H9 (cell line): ENCODE measurements around the gene PSMA4. TPM values are rescaled to one million over a fixed set of nuclear protein-coding genes. Genes with fewer than 3 reads are reported as not detected.

Experiments
- DNase-seq: peaks from one replicate; pipeline ENCODE4 v3.0.0-alpha.2; 2017
- H2AFZ ChIP-seq: one replicate; pipeline ENCODE4 v1.6.1; 2013; ENCODE audit warnings: mild to moderate bottlenecking, low read length, control low read depth, moderate library complexity
- H2AK5ac ChIP-seq: 2 replicates; pipeline ENCODE4 v1.6.1; 2013; ENCODE audit warnings: low read length, control low read depth, mixed read lengths; ENCODE audit not compliant: insufficient read length
- H2BK120ac ChIP-seq: one replicate; pipeline ENCODE4 v1.6.1; 2013; ENCODE audit warnings: low read depth, mild to moderate bottlenecking, low read length, control low read depth, inconsistent platforms; ENCODE audit not compliant: poor library complexity, severe bottlenecking
- H2BK12ac ChIP-seq: 2 replicates; pipeline ENCODE4 v1.6.1; 2013; ENCODE audit warnings: low read length, control low read depth, mixed read lengths, low read depth; ENCODE audit not compliant: insufficient read length
- H2BK15ac ChIP-seq: 2 replicates; pipeline ENCODE4 v1.6.1; 2013; ENCODE audit warnings: low read depth, low read length, control low read depth
- H2BK20ac ChIP-seq: one replicate; pipeline ENCODE4 v1.6.1; 2013; ENCODE audit warnings: low read depth, mild to moderate bottlenecking, low read length, control low read depth, inconsistent platforms; ENCODE audit not compliant: poor library complexity, severe bottlenecking
- H2BK5ac ChIP-seq: 2 replicates; pipeline ENCODE4 v1.6.1; 2013; ENCODE audit warnings: low read length, control low read depth, mixed read lengths; ENCODE audit not compliant: insufficient read length
- H3K14ac ChIP-seq: 2 replicates; pipeline ENCODE4 v1.6.1; 2013; ENCODE audit warnings: low read length, control low read depth; ENCODE audit not compliant: insufficient read depth
- H3K18ac ChIP-seq: 2 replicates; pipeline ENCODE4 v1.6.1; 2013; ENCODE audit warnings: low read depth, mild to moderate bottlenecking, mixed read lengths, low read length, control low read depth; ENCODE audit not compliant: insufficient read length
- H3K23ac ChIP-seq: 2 replicates; pipeline ENCODE4 v1.6.1; 2013; ENCODE audit warnings: low read length, control low read depth, mixed read lengths, low read depth; ENCODE audit not compliant: insufficient read length
- H3K23me2 ChIP-seq: 2 replicates; pipeline ENCODE4 v1.6.1; 2013; ENCODE audit warnings: low read depth, mild to moderate bottlenecking, mixed read lengths, low read length, control low read depth; ENCODE audit not compliant: insufficient read length, poor library complexity, severe bottlenecking
- H3K27ac ChIP-seq: 2 replicates; pipeline ENCODE4 v1.5.1; 2013; ENCODE audit warnings: low read length, control low read depth, mixed read lengths, low read depth; ENCODE audit not compliant: insufficient read length
- H3K27me3 ChIP-seq: 2 replicates; pipeline ENCODE4 v1.6.1; 2013; ENCODE audit warnings: low read length, control low read depth, inconsistent platforms; ENCODE audit not compliant: insufficient read depth
- H3K4ac ChIP-seq: 2 replicates; pipeline ENCODE4 v1.6.1; 2013; ENCODE audit warnings: low read depth, mild to moderate bottlenecking, control low read depth, inconsistent platforms, low read length, moderate library complexity
- H3K4me1 ChIP-seq: 2 replicates; pipeline ENCODE4 v1.6.1; 2013; ENCODE audit warnings: low read length, control low read depth, inconsistent platforms; ENCODE audit not compliant: insufficient read depth
- H3K4me2 ChIP-seq: 2 replicates; pipeline ENCODE4 v1.6.1; 2013; ENCODE audit warnings: low read length, control low read depth, mixed read lengths; ENCODE audit not compliant: insufficient read length, insufficient read depth
- H3K56ac ChIP-seq: 2 replicates; pipeline ENCODE4 v1.6.1; 2013; ENCODE audit warnings: low read depth, mild to moderate bottlenecking, mixed read lengths, low read length, control low read depth; ENCODE audit not compliant: insufficient read length
- H3K79me1 ChIP-seq: 2 replicates; pipeline ENCODE4 v1.6.1; 2013; ENCODE audit warnings: low read depth, mild to moderate bottlenecking, moderate library complexity, low read length, control low read depth, inconsistent platforms; ENCODE audit not compliant: insufficient read depth, poor library complexity, severe bottlenecking
- H3K79me2 ChIP-seq: 2 replicates; pipeline ENCODE4 v1.6.1; 2013; ENCODE audit warnings: low read length, control low read depth, inconsistent platforms; ENCODE audit not compliant: insufficient read depth
- H3K9ac ChIP-seq: 2 replicates; pipeline ENCODE4 v1.6.1; 2013; ENCODE audit warnings: low read length, control low read depth, mixed read lengths; ENCODE audit not compliant: insufficient read length; ENCODE audit errors: extremely low read depth
- H3K9me3 ChIP-seq: one replicate; pipeline ENCODE4 v1.6.1; 2013; ENCODE audit warnings: low read depth, low read length, inconsistent platforms; ENCODE audit not compliant: control insufficient read depth
- H3T11ph ChIP-seq: one replicate; pipeline ENCODE4 v1.6.1; 2013; ENCODE audit warnings: mild to moderate bottlenecking, low read length, control low read depth, inconsistent platforms
- H4K20me1 ChIP-seq: one replicate; pipeline ENCODE4 v1.6.1; 2013; ENCODE audit not compliant: control insufficient read depth, insufficient read length, insufficient read depth
- H4K5ac ChIP-seq: 2 replicates; pipeline ENCODE4 v1.6.1; 2013; ENCODE audit warnings: low read depth, mild to moderate bottlenecking, mixed read lengths, low read length, control low read depth; ENCODE audit not compliant: insufficient read length
- H4K8ac ChIP-seq: replicated peaks from 2 replicates; pipeline ENCODE4 v1.6.1; 2013; ENCODE audit warnings: low read length, control low read depth, mixed read lengths, low read depth; ENCODE audit not compliant: insufficient read length
- H4K91ac ChIP-seq: 2 replicates; pipeline ENCODE4 v1.6.1; 2013; ENCODE audit warnings: low read depth, mild to moderate bottlenecking, moderate library complexity, mixed read lengths, low read length, control low read depth; ENCODE audit not compliant: insufficient read length
- H3K27ac Mint-ChIP-seq, 3 experiments: 2 replicates in 2 of 3; 3 replicates in 1 of 3; pipeline ENCODE4 v1.8.0; 2020 to 2021; ENCODE audit warnings: mixed read lengths in 3 of 3, mild to moderate bottlenecking in 1 of 3, moderate library complexity in 1 of 3
- H3K27me3 Mint-ChIP-seq: 2 replicates; pipeline ENCODE4 v1.8.0; 2021; ENCODE audit warnings: low read depth, mild to moderate bottlenecking, moderate library complexity, mixed read lengths
- H3K36me3 Mint-ChIP-seq, 3 experiments: 2 replicates in 2 of 3; 3 replicates in 1 of 3; pipeline ENCODE4 v1.8.0; 2020 to 2021; ENCODE audit warnings: low read depth in 3 of 3, mixed read lengths in 3 of 3; ENCODE audit not compliant: insufficient read depth in 1 of 3
- H3K4me1 Mint-ChIP-seq, 2 experiments: 2 replicates each; pipeline ENCODE4 v1.8.0; 2020; ENCODE audit warnings: mixed read lengths in 2 of 2
- H3K4me3 Mint-ChIP-seq, 2 experiments: 2 replicates in 1 of 2; 3 replicates in 1 of 2; pipeline ENCODE4 v1.8.0; 2020 to 2021; ENCODE audit warnings: mild to moderate bottlenecking in 2 of 2, mixed read lengths in 2 of 2, moderate library complexity in 1 of 2
- H3K9me3 Mint-ChIP-seq, 2 experiments: 2 replicates in 1 of 2; 3 replicates in 1 of 2; pipeline ENCODE4 v1.8.0; 2020; ENCODE audit warnings: mild to moderate bottlenecking in 2 of 2, mixed read lengths in 2 of 2, moderate library complexity in 1 of 2
- CTCF ChIP-seq: fragments of 200-600 bp; sonication (generic); conservative IDR thresholded peaks from 3 replicates; pipeline ENCODE4 v1.8.0; 2021; ENCODE audit warnings: antibody characterized with exemption, mild to moderate bottlenecking
- WGBS: extraction: QIAGEN DNeasy Blood & Tissue Kit; methylation state at CpG from one replicate; pipeline ENCODE4 v1.1.7; 2013; ENCODE audit warnings: missing lambda C conversion rate, low lambda C conversion rate, mixed read lengths; ENCODE audit not compliant: insufficient read length; ENCODE audit errors: extremely low coverage; 5-methylcytosine and 5-hydroxymethylcytosine counted together
- total RNA-seq: library from RNA; stranded (reverse); gene quantifications from 2 replicates; pipeline ENCODE4 v1.2.1, GENCODE V29; 2021

Gene PSMA4
- total RNA-seq, 1 experiment from 2014 or later: 333 TPM

GRCh38 chr15:78508272-78508671 lies 32.0 kb upstream of the PSMA4 start:
- Mint-ChIP-seq H3K27me3 (peaks cover 28% of the 10 kb centered on the region), H3K36me3 (no peaks in the 10 kb centered on the region), H3K9me3 (peaks cover 0 to 5% of the 10 kb centered on the region in 2 experiments; a peak in 3 of 5 replicates), H3K4me3 (peak overlapping the region; percentile 71 to 91), H3K4me1 (peaks cover 8 to 9% of the 10 kb centered on the region in 2 experiments), H3K27ac (no peak overlapping the region)
- Histone ChIP-seq H3K18ac (no peak overlapping the region), H2BK12ac (no peak overlapping the region), H3K23ac (no peak overlapping the region), H2AK5ac (no peak overlapping the region), H3T11ph (no peak overlapping the region), H2BK5ac (no peak overlapping the region), H3K79me2 (no peaks in the 10 kb centered on the region), H3K56ac (no peak overlapping the region), H2BK120ac (no peak overlapping the region), H3K9me3 (no peaks in the 10 kb centered on the region), H3K27me3 (peaks cover 5% of the 10 kb centered on the region; the same call in 1 of the 2 replicates), H3K14ac (no peak overlapping the region), H3K79me1 (no peaks in the 10 kb centered on the region), H3K27ac (no peak overlapping the region), H2BK15ac (no peak overlapping the region), H3K23me2 (peaks cover 10% of the 10 kb centered on the region), H2AFZ (no peak overlapping the region), H4K20me1 (no peaks in the 10 kb centered on the region), H4K8ac (no peak overlapping the region), H3K4ac (no peak overlapping the region), H2BK20ac (no peak overlapping the region), H3K4me2 (peak overlapping the region; percentile 95), H4K91ac (no peak overlapping the region), H3K4me1 (no peaks in the 10 kb centered on the region; the same call in 1 of the 2 replicates), H4K5ac (no peak overlapping the region), H3K9ac (no peak overlapping the region)
- no CpG with 5 or more reads among the region's 6 CpGs for WGBS
- no peak for TF ChIP-seq CTCF
- no peak for DNase-seq
